GM19023 (cell line): ENCODE results near the gene WDR41.

ENCODE experiments used
- ATAC-seq: cut with Tn5 transposase; IDR thresholded peaks from one replicate; pipeline ENCODE4 v1.9.1; 2021; ENCODE audit warnings: mild to moderate bottlenecking, moderate library complexity; ENCODE audit not compliant: unreplicated experiment

WDR41 gene

DNA sequence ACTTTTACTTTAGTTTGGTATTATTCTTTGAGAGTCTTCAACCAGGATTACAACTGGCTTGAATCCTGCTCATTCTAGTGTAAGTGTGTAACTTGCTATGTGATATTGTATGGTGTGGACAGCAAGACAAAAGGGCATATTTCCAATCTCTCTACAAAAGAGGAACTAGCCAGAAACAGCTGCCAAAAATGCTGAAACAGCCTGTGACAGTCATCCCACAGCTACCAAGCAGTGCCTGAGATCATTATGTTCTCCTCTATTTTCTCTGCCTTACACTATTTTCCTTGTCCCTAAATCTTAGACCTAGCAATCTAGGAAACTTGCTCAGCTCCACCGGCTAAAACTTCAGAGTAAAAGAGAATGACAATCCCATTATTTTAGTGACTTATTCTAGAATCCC lies 42.8 kb downstream of the WDR41 start:
- ATAC-seq: no peak

DNA sequence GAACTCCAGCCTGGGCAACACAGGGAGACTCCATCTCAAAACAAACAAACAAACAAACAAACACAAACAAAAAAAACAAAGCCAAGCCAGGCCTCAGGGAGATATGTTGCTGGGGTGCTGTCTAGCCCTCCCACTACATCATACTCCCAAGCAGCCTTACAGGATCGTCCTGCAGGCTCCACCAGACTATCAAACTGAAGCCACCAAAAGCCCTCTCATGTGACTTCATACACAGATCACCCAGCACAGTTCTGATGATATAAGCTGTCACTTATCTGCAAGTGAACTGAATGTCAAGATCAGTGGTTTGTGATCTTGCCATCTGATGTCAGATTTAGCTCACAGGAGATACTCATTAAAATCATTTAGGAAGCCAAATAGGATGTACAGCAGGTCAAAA lies 43.3 kb downstream of the WDR41 start:
- ATAC-seq: no peak

DNA sequence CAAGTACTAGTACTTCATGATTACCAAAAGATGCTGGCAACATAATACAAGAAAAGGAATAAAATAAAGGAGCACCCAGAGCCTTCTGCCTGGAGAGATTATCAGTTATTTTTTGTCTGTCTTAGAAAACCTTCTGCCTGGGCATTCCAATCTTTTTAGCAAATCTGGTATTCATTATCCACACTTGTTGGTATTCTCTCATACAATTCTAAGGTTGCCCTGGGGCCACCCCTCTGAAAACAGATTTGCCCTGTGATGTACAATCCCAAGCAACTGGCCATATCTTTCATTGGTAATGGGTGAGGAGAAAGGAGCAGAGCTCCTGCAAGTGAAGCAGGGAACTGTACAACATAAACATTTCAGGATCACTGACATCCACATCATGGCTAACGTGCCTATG lies 47.8 kb downstream of the WDR41 start:
- ATAC-seq: no peak

DNA sequence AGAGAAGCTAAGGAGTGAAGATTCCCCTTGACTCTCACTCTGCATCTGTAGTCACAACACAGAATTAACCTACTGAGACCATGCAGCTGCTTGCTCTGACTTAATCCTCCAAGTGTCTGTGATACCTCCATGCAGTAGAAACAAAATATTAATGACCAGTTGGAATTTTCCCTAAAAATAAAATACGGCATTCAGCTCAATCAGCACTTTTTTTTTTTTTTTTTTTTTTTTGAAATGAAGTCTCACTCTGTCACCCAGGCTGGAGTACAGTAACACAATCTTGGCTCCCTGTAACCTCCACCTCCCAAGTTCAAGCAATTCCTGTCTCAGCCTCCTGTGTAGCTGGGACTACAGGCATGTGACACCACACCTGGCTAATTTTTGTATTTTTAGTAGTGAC lies 48.4 kb downstream of the WDR41 start:
- ATAC-seq: no peak

DNA sequence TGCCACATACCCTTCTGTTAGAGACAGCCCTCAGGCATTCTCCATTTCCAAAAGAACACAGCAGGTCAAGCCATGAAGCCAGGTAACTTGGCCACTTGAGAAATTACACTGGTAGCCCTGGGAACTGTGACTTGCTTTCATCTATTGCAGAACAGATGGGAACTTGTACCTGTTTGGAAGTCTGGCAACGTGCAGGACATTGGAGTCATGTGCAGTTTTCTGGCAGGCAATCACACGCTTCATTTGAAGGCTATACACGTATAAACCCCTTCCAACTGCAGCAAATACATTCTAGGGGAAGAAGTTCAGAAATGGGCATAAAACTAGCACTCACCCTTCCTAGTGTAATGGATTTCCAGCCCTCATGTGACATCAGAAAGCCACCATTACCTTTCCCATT lies 54.0 kb downstream of the WDR41 start:
- ATAC-seq: no peak

DNA sequence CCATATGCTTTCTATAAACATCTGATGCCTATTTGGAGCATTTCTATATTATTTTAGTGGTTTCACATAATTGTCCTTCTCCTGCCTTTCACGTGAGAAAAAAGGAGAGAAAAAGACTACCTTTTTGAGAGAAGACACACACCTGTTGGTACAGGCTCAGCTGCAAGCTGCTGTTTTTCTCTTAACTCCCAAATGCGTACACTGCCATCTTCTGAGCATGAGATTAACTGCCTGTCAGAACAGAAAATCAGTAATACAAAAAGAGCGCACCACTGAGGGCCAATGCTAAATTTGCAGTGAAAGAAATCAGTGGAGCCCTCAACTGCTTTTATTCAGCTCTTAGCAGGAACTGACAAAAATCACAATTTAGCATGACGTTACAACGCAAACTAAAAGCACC lies 54.9 kb downstream of the WDR41 start:
- no peak for ATAC-seq

DNA sequence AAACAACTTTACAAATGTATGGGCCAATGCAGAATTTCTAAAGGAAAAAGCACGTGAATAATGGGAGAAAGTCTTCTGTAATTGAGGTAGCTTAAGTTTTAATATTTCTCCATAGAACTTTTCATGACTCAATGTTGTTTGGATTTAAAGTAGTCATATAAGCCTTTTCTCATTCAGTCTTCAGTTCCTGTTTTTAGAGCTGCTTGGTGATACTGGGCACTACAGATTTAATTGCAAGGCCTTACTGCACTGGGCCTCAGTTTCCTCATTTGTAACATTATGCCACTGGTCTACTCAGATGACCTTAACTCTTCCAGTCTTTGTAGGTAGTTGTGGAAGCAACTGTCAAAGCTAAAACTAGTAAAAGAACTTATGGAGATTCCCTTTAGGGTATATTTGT lies 60.4 kb downstream of the WDR41 start:
- no peak for ATAC-seq

DNA sequence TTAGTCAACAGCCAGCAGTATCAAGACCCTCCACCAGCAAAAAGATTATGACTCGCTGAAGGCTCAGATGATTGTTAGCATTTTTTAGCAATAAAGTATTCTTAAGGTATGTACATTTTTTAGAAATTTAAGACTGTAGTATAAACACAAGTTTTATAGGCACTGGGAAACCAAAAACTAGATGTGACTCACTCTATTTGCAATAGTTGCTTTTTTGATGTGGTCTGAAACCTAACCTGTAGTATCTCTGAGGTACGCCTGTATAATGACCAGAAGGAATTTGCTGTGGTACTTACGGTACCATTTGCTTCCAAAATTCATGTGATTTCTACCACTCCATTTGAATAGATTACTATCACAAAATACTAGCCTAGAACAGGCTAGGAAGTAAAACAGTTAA lies 60.8 kb downstream of the WDR41 start:
- ATAC-seq: no peak

DNA sequence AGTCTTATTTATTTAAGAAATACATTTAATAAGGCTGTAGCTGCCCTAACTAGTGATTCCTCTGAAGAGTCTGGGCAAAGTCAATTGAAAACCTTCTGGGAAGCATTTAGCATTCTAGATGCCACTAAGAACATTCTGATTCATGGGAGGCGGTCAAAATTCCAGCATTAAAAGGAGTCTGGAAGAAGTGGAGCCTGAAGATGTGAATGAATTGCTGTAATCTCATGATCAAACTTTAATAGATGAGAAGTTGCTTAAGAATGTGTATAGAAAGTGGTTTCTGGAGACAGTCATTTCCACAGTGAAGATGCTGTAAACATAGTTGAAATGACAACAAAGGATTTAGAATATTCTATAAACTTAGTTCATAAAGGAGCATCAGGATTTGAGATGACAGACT lies 61.4 kb downstream of the WDR41 start:
- no peak for ATAC-seq

DNA sequence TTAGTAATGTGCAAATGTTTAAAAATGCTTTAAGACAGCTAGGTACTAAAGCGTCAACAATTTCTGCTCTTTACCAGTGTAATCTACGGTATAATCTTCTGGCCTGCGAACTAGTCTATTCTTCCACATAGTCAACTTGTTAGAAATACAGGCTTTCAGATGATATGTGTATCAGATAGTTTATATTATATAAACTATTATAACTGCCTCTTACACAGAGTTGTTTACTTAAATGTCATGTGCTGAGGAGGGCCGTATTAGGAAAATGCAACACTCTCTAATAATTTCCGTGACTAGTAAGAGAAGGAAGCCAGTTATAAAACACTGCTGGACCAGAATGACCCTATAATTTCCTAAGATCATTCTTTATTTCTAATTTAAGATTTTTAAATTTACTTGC lies 63.6 kb downstream of the WDR41 start:
- ATAC-seq: no peak

DNA sequence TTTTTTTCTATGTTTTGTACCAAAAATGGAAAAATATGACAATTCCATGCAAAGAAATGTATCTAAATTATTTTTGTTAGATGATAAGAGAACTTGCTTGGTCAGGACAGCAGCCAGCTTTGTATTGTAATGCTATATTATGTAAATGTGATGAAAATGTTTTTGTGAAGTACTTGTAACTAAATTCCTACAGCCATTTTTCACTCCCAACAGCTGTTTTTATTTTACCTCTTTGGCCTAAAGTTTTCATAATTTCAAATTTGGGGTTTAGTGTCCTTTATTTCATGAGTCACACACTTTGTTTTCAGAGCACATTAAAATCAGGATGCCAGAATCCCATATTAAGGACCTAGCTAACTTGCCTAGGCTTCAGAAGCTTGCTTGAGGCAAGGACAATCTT lies 64.1 kb downstream of the WDR41 start:
- ATAC-seq: no peak

DNA sequence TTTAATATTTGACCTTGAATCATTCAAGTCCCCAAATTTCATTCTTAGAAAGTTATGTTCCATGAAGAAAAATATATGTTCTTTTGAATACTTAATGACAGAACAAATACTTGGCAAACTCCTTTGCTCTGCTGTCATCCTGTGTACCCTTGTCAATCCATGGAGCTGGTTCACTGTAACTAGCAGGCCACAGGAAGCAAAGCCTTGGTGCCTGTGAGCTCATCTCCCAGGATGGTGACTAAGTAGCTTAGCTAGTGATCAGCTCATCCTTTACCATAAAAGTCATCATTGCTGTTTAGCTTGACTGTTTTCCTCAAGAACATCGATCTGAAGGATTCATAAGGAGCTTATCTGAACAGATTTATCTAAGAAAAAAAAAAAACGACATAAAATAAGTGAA lies 65.4 kb downstream of the WDR41 start:
- no peak for ATAC-seq

DNA sequence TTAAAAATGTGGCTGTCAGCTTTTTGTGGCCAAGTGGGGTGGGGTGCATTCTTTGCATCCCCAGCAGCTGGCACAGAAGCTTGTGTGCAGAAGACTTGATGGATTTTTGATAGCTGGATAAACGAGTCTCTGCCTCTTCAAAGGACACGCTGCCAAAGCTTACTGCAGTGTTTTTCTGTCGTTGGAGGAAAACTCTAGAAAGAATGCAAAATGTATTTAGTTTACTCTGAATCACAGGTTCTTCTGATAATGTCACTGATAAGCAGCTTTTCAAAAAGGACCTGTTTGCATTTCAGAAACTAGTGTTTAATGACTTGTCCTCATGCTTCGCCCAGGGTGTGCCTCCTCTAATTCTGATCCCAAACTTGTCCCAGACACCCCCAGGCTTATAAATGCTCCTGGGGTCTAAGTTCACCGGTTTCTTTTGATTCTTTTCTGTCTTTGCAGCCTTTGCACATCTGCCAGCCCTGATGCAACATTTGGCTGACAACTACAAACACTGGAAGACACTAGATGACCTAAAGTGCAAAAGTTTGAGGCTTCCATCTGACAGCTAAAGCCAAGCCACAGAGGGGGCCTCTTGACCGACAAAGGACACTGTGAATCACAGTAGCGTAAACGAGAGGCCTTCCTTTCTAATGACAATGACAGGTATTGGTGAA lies 66.0 kb downstream of the WDR41 start:
- ATAC-seq: no peak

DNA sequence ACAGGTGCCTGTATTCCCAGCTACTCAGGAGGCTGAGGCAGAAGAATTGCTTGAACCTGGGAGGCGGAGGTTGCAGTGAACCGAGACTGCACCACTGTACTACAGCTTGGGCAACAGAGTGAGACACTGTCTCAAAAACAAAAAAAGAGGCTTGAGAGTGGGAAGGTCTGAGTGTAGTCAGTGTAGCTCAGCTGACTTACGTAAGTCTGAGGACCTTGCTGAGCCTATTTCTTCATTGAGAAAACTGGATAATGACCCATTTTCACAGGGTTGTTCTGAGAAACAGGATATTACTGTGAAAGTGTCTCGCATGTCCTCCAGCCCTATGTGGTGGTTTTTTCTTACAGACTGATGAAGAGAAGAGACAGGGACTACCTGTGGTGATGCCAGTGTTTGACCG lies 66.7 kb downstream of the WDR41 start:
- ATAC-seq: no peak

DNA sequence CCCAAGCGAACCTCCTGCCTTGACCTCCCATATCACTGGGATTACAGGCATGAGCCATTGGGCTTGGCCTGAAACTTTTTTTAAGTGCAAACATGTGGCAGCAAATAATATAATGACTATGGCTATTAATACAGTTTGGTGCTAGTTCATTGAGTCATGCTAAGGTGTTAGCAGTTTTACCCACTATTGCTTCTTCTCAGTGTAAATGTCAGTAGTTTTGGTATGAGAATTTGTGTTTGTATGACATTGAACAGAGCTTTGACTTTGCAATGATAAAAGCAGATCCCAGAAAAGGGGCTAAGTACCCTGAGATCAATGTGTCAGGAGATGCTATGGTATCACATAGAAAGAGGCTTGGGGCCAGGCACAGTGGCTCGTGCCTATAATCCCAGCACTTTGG lies 67.2 kb downstream of the WDR41 start:
- ATAC-seq: no peak

DNA sequence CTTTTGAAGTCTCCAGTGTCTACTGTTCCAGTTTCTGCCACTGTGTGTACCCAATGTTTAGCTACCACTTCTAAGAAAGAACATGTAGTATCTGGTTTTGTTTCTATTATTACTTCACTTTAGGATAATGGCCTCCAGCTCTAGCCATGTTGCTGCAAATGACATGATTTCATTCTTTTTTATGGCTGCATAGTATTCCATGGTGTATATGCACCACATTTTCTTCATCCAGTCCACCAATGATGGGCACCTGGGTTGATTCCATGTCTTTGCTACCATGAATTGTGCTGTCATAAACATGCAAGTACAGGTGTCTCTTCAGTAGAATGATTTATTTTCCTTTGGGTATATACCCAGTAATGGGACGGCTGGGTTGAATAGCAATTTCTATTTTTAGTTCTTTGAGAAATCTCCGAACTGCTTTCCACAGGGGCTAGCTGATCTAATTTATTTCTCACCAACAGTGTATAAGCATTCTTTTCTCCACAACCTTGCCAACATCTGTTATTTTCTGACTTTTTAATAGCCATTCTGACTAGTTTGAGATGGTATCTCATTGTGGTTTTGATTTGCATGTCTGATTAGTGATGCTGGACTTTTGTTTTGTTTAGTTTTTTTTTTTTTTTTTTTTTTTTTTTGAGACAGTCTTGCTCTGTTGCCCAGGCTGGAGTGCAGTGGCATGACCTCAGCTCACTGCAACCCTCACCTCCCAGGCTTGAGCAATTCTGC lies 68.9 kb downstream of the WDR41 start:
- no peak for ATAC-seq

DNA sequence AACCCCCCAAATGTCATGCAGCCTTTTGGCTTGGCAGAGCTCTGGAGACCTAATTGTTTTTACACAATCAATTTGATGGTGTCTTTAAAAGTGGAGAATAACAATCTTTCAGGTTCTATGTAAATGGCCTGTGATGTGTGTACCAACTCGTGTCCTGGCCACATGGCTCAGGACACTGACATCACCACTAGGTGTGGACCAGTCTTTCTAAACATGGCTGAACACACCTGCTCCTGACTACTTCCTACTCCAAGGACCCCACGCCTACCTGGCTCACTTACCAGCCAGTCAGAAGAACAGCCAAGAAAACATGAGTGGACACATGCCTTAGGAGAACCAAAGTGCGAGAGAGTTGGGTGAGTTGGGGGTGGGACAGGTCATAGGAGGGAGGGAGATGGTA lies 71.2 kb downstream of the WDR41 start:
- ATAC-seq: no peak

DNA sequence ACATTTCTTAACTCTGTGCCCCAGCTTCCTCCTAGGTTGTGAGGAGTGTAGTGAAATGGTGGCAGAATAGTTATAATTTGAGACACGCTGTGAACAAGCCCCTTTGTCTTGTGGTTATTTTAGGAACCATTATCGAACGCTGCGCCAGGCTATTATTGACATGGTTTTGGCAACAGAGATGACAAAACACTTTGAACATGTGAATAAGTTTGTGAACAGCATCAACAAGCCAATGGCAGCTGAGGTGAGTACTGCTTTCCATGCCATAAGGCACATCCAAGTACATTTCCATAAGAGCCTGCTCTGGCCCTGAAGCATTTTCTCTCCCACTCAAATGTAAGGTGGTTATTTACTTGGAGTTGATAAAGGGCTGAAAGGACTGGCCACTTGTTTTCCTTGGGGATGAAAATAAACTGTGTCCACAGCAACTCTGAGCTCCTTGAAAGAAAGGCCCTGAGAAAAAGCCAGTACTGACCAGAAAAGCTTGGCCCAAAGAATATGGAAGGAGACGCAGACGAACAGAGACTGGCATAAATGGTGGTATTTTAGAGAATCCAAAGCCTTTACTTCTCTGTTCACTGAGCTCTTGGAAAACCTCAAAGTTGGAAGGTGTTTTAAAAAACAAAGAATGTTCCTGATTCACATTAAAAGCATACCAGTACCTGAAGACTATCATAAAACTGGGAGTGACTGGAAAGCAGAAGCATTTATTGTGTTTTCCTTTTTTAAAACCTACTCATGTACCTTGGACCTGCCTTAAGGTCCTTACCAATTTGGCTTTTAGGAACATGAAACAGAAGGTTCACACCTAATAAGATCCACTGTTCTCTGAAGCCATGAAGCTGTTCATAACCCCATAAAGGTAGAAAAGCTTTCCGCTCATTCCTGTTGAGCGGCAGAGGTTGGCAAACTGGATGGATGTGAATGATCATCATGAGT lies 72.2 kb downstream of the WDR41 start:
- no peak for ATAC-seq

DNA sequence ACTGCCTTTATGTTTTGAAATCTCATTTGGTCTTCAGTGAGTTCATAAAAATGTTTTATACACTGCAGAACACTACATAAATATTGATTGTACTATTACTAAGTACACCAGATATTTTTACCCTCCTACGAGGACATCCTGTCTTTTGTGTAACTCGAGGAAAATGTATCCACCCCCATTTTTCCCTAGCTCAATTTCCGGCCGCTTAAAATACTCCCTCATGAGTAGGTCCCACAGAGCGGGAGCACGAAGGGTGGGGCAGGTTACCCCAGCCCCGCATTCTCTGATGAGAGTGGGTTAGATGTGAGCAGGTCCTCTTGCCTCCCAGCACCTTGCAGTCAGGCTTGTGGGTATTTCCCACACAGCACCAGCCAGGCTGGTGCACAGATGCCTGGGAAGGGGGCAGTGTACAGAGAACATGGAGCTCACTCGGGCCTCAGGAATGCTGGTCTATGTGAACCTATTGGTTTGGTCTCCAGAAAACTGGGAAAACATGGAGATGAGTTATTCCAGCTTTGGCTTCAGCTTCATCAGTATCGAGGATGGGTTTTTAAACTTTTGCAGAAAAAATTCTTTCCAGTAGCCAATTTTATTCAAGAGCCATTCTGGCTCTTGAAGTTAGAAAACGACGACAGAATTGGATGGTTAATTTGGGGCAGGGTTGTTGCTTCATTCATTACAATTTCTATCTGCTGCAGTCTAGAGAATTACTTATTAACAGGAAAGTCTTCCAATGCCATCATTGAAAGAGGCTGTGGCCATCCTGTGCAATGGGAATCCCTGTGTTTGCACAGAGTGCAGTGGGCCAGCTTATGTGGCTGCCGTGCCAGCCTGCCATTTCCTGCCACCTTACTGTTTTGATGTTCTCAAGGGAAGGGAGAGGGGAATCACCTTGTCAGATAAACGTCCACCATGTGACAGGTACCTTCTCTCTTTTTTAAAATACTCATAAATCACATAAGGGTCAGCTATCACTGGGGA lies 73.2 kb downstream of the WDR41 start:
- no peak for ATAC-seq

DNA sequence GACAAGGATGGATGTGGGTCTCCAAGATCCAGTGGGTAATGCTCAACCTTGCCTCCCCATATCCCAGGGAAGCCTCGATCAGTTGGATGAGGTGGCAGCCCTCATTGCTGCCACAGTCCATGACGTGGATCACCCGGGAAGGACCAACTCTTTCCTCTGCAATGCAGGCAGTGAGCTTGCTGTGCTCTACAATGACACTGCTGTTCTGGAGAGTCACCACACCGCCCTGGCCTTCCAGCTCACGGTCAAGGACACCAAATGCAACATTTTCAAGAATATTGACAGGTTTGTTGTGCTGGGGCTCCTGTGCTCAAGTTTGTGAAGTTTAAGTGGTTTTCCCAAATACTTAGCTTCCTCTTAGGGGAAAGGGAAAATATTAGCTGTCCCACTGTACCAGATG lies 74.0 kb downstream of the WDR41 start:
- no peak for ATAC-seq

DNA sequence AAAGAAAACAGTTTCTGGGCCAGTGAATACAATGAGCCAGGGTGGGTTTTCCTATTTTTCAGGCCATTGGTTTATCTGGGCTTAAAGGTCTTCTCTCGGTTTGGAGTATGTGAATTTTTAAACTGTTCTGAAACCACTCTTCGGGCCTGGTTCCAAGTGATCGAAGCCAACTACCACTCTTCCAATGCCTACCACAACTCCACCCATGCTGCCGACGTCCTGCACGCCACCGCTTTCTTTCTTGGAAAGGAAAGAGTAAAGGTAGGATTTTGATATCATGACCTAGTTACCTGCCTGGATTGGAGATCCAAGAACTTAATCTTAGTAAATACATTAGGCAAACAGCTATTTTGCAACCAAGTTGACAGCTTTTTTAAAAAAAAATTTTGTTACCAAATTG lies 79.1 kb downstream of the WDR41 start:
- ATAC-seq: no peak
